ENCODE results near the gene P2RY13. TPM values are rescaled to one million over a fixed set of nuclear protein-coding genes. Genes with fewer than 3 reads are reported as not detected.
A peak's percentile ranks its signal among the peaks of the same experiment; 100 is the strongest.

Gene P2RY13
- total RNA-seq, 1 experiment from 2014 or later = not detected

GRCh38 chr3:151305775-151306151 is 23.6 kb downstream of the P2RY13 start:
- Mint-ChIP-seq H3K27me3 (ENCODE audit: low read depth) (no peaks in the 10 kb centered on the region), H3K27ac (peak overlapping the region in 2 of 3 experiments; percentile 4 to 48; a peak in 3 of 7 replicates), H3K4me1 (peaks cover 37 to 44% of the 10 kb centered on the region in 2 experiments), H3K4me3 (0 out of 5 replicates have a peak overlapping the region, but pooled peaks of 1 of the 2 experiments have one; percentile 28), H3K36me3 (ENCODE audit: insufficient read depth in 1 of 3, low read depth in 3 of 3) (no peaks in the 10 kb centered on the region), H3K9me3 (no peaks in the 10 kb centered on the region)
- H2BK12ac ChIP-seq (ENCODE audit: insufficient read length, low read depth, low read length) = no peak overlapping the region
- H3K56ac ChIP-seq (ENCODE audit: insufficient read length, low read depth, low read length) = no peak overlapping the region
- no peak overlapping the region for H3K23ac ChIP-seq (ENCODE audit: insufficient read length, low read depth, low read length)
- H2BK20ac ChIP-seq (ENCODE audit: low read depth, low read length, poor library complexity, severe bottlenecking) = no peak overlapping the region
- H3K79me1 ChIP-seq (ENCODE audit: insufficient read depth, low read depth, low read length, poor library complexity, severe bottlenecking) = no peaks in the 10 kb centered on the region
- H3K9ac ChIP-seq (ENCODE audit: extremely low read depth, insufficient read length, low read length) = no peak overlapping the region
- H3K27me3 ChIP-seq (ENCODE audit: insufficient read depth, low read length) = no peaks in the 10 kb centered on the region
- H2BK120ac ChIP-seq (ENCODE audit: low read depth, low read length, poor library complexity, severe bottlenecking) = no peak overlapping the region
- no peaks in the 10 kb centered on the region for H3K9me3 ChIP-seq (ENCODE audit: control insufficient read depth, low read depth, low read length)
- peaks cover 12% of the 10 kb centered on the region; the same call in 1 of the 2 replicates for H3K4me1 ChIP-seq (ENCODE audit: insufficient read depth, low read length)
- no peak overlapping the region for H2AFZ ChIP-seq (ENCODE audit: low read length)
- H4K20me1 ChIP-seq (ENCODE audit: control insufficient read depth, insufficient read depth, insufficient read length) = no peaks in the 10 kb centered on the region
- no CpG with 5 or more reads among the region's 4 CpGs for WGBS (ENCODE audit: extremely low coverage, insufficient read length, low lambda C conversion rate)
- no peak overlapping the region for H3K18ac ChIP-seq (ENCODE audit: insufficient read length, low read depth, low read length)
- H4K91ac ChIP-seq (ENCODE audit: insufficient read length, low read depth, low read length) = no peak overlapping the region
- DNase-seq = no peak
- H3K79me2 ChIP-seq (ENCODE audit: insufficient read depth, low read length) = no peaks in the 10 kb centered on the region
- H3K4ac ChIP-seq (ENCODE audit: low read depth, low read length) = no peak overlapping the region
- no peak overlapping the region for H4K5ac ChIP-seq (ENCODE audit: insufficient read length, low read depth, low read length)
- no peaks in the 10 kb centered on the region for H3K23me2 ChIP-seq (ENCODE audit: insufficient read length, low read depth, low read length, poor library complexity, severe bottlenecking)
- H2BK5ac ChIP-seq (ENCODE audit: insufficient read length, low read length) = no peak overlapping the region
- H2AK5ac ChIP-seq (ENCODE audit: insufficient read length, low read length) = no peak overlapping the region
- no peak for TF ChIP-seq CTCF (conservative IDR thresholded peaks at IDR 0.05)
- H3K27ac ChIP-seq (ENCODE audit: insufficient read length, low read depth, low read length) = no peak overlapping the region
- no peak overlapping the region for H2BK15ac ChIP-seq (ENCODE audit: low read depth, low read length)
- no peak overlapping the region for H3K14ac ChIP-seq (ENCODE audit: insufficient read depth, low read length)
- H4K8ac ChIP-seq (replicated peaks; ENCODE audit: insufficient read length, low read depth, low read length) = no peak overlapping the region
- H3T11ph ChIP-seq (ENCODE audit: low read length) = no peak overlapping the region
- no peak overlapping the region for H3K4me2 ChIP-seq (ENCODE audit: insufficient read depth, insufficient read length, low read length)
